ENCODE results near the gene MGRN1. TPM values are rescaled to one million over a fixed set of nuclear protein-coding genes. Genes with fewer than 3 reads are reported as not detected.

MGRN1 gene
- total RNA-seq, 1 experiment from 2014 or later, result 54.6 TPM

- no peak for TF ChIP-seq EZH2 (IDR thresholded peaks at IDR 0.05; ENCODE audit: borderline replicate concordance, low read depth, low read length, poor library complexity, severe bottlenecking)
- TF ChIP-seq CTCF (conservative IDR thresholded peaks at IDR 0.05; ENCODE audit: low read depth, low read length), result no peak
- H3K27me3 ChIP-seq (replicated peaks; ENCODE audit: insufficient read depth, low read depth, low read length, poor library complexity), result no peaks in the 10 kb centered on the region
- intact Hi-C loops (cut with micrococcal nuclease; ENCODE audit: unreplicated experiment), result loop anchor here (10.0 kb wide), 1 partner anchor 258 kb away; the partner anchor contains the start of gene SEC14L5
- no peak overlapping the region for H3K27ac ChIP-seq (ENCODE audit: low read depth, low read length, poor library complexity, severe bottlenecking)
- H3K9me3 ChIP-seq (ENCODE audit: low read depth, low read length, poor library complexity, severe bottlenecking), result no peaks in the 10 kb centered on the region
- BruUV-seq (replicated peaks), result no TSS peak
- ChIA-PET POLR2A (ENCODE audit: low non-redundant PET) (no interaction called here), CTCF (no interaction called here)
- H3K4me1 ChIP-seq (ENCODE audit: insufficient read depth, low read length, poor library complexity, severe bottlenecking), result peaks cover 4% of the 10 kb centered on the region
- no peak for DNase-seq (ENCODE audit: low spot score)
- H3K36me3 ChIP-seq (ENCODE audit: insufficient read depth, low read length, poor library complexity, severe bottlenecking), result peaks cover 32% of the 10 kb centered on the region
- no peak overlapping the region for H3K4me3 ChIP-seq (ENCODE audit: low read depth, low read length, poor library complexity, severe bottlenecking)
These were observed 71.7 kb downstream of the MGRN1 start for GRCh38 chr16:4696172-4696904.

- BruUV-seq (replicated peaks), result no TSS peak
- intact Hi-C loops (cut with micrococcal nuclease; ENCODE audit: unreplicated experiment), result loop anchor here (10.0 kb wide), 1 partner anchor 258 kb away; the partner anchor contains the start of gene SEC14L5
- Histone ChIP-seq H3K27me3 (replicated peaks; ENCODE audit: insufficient read depth, low read depth, low read length, poor library complexity) (no peaks in the 10 kb centered on the region), H3K27ac (ENCODE audit: low read depth, low read length, poor library complexity, severe bottlenecking) (no peak overlapping the region), H3K9me3 (ENCODE audit: low read depth, low read length, poor library complexity, severe bottlenecking) (no peaks in the 10 kb centered on the region), H3K4me1 (ENCODE audit: insufficient read depth, low read length, poor library complexity, severe bottlenecking) (peaks cover 4% of the 10 kb centered on the region), H3K36me3 (ENCODE audit: insufficient read depth, low read length, poor library complexity, severe bottlenecking) (peaks cover 37% of the 10 kb centered on the region), H3K4me3 (ENCODE audit: low read depth, low read length, poor library complexity, severe bottlenecking) (no peak overlapping the region)
- POLR2A ChIA-PET (ENCODE audit: low non-redundant PET), result no interaction called here
- CTCF ChIA-PET, result no interaction called here
- no peak for TF ChIP-seq CTCF (conservative IDR thresholded peaks at IDR 0.05; ENCODE audit: low read depth, low read length)
- TF ChIP-seq EZH2 (IDR thresholded peaks at IDR 0.05; ENCODE audit: borderline replicate concordance, low read depth, low read length, poor library complexity, severe bottlenecking), result no peak
- DNase-seq (ENCODE audit: low spot score), result no peak
These were observed 72.5 kb downstream of the MGRN1 start for GRCh38 chr16:4696905-4697847.

DNA sequence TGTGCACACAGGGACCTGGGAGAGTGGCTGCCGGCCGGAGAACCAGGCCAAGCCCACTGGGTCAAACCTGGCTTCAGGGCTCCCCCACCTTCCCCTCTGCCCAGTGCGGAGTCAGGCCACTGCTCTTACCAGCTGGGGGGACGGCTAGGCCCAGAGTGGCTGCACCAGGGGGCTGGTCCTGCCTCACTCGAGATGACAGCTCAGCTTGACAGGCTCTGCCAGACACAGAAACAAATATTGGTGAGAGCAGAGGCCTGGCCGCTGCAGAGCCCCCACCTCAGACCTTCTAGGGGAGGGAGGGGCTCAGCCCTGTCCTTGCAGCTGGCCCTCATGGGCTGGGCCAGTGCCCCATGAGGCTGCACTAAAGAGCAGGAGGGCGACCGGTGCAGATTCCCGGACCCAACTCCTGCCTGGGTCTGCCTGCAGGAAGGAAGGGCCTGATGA, 73.2 kb downstream of the MGRN1 start:
- no TSS peak for BruUV-seq (replicated peaks)
- H3K4me3 ChIP-seq (ENCODE audit: low read depth, low read length, poor library complexity, severe bottlenecking), result no peak overlapping the region
- H3K36me3 ChIP-seq (ENCODE audit: insufficient read depth, low read length, poor library complexity, severe bottlenecking), result peaks cover 41% of the 10 kb centered on the region
- no peak for TF ChIP-seq EZH2 (IDR thresholded peaks at IDR 0.05; ENCODE audit: borderline replicate concordance, low read depth, low read length, poor library complexity, severe bottlenecking)
- no peak for TF ChIP-seq CTCF (conservative IDR thresholded peaks at IDR 0.05; ENCODE audit: low read depth, low read length)
- H3K9me3 ChIP-seq (ENCODE audit: low read depth, low read length, poor library complexity, severe bottlenecking), result no peaks in the 10 kb centered on the region
- CTCF ChIA-PET, result no interaction called here
- DNase-seq (ENCODE audit: low spot score), result no peak
- H3K27me3 ChIP-seq (replicated peaks; ENCODE audit: insufficient read depth, low read depth, low read length, poor library complexity), result no peaks in the 10 kb centered on the region
- no peak overlapping the region for H3K27ac ChIP-seq (ENCODE audit: low read depth, low read length, poor library complexity, severe bottlenecking)
- peaks cover 2% of the 10 kb centered on the region for H3K4me1 ChIP-seq (ENCODE audit: insufficient read depth, low read length, poor library complexity, severe bottlenecking)
- POLR2A ChIA-PET (ENCODE audit: low non-redundant PET), result no interaction called here
- intact Hi-C loops (cut with micrococcal nuclease; ENCODE audit: unreplicated experiment), result loop anchor here (10.0 kb wide), 1 partner anchor 257 kb away; the partner anchor contains the start of gene SEC14L5
